Fibroblast of lung (primary cell): ENCODE data around the gene DDI2. TPM values are rescaled to one million over a fixed set of nuclear protein-coding genes. Genes with fewer than 3 reads are reported as not detected.

Experiments
- DNase-seq, 2 donors: peaks; one replicate each; pipeline versions ENCODE4 v3.0.0 to v3.0.0-alpha.2; 2010; ENCODE audit warnings: low read depth in 2 of 2
- H2AFZ ChIP-seq: 2 replicates; pipeline ENCODE4 v1.5.1; 2012; ENCODE audit warnings: low read length, control low read depth, inconsistent platforms
- H3K27ac ChIP-seq: 2 replicates; pipeline ENCODE4 v1.5.1; 2011; ENCODE audit warnings: low read length, control low read depth; ENCODE audit not compliant: insufficient read depth
- H3K27me3 ChIP-seq: 2 replicates; pipeline ENCODE4 v1.5.1; 2011; ENCODE audit warnings: mild to moderate bottlenecking, low read length; ENCODE audit not compliant: control insufficient read depth, insufficient read depth
- H3K36me3 ChIP-seq: 2 replicates; pipeline ENCODE4 v1.5.1; 2011; ENCODE audit warnings: low read length; ENCODE audit not compliant: control insufficient read depth, insufficient read depth
- H3K4me1 ChIP-seq: 2 replicates; pipeline ENCODE4 v1.5.1; 2011; ENCODE audit warnings: low read length; ENCODE audit not compliant: control insufficient read depth, insufficient read depth; ENCODE audit errors: extremely low read depth
- H3K4me2 ChIP-seq: 2 replicates; pipeline ENCODE4 v1.5.1; 2011; ENCODE audit warnings: low read length, control low read depth; ENCODE audit not compliant: insufficient read depth; ENCODE audit errors: extremely low read depth
- H3K4me3 ChIP-seq, 4 experiments: fragments of 200-600 bp in 1 of 4; sonication (generic) in 1 of 4; replicated peaks in 1 of 4; 2 replicates each; pipeline ENCODE4 v1.5.1; 2011 to 2016; ENCODE audit warnings: low read length in 4 of 4, low read depth in 3 of 4, mild to moderate bottlenecking in 3 of 4, control low read depth in 2 of 4, inconsistent platforms in 1 of 4, mixed read lengths in 1 of 4; ENCODE audit not compliant: insufficient read depth in 1 of 4; ENCODE audit errors: control extremely low read depth in 1 of 4
- H3K79me2 ChIP-seq: 2 replicates; pipeline ENCODE4 v1.5.1; 2012; ENCODE audit warnings: mild to moderate bottlenecking, low read length, inconsistent platforms; ENCODE audit not compliant: control insufficient read depth, insufficient read depth
- H3K9ac ChIP-seq: 2 replicates; pipeline ENCODE4 v1.5.1; 2011; ENCODE audit warnings: mild to moderate bottlenecking, low read length, control low read depth; ENCODE audit not compliant: insufficient read depth
- H3K9me3 ChIP-seq: 2 replicates; pipeline ENCODE4 v1.5.1; 2012; ENCODE audit warnings: low read depth, low read length; ENCODE audit not compliant: control insufficient read depth, insufficient read depth
- H4K20me1 ChIP-seq: 2 replicates; pipeline ENCODE4 v1.5.1; 2011; ENCODE audit warnings: low read length; ENCODE audit not compliant: control insufficient read depth, insufficient read depth; ENCODE audit errors: extremely low read depth
- CTCF ChIP-seq, 2 donors: IDR thresholded peaks in 1 of 2; conservative IDR thresholded peaks in 1 of 2; 1 replicate in 1 of 2; 2 replicates in 1 of 2; pipeline ENCODE4 v1.5.1; 2011 to 2012; ENCODE audit warnings: low read length in 2 of 2, control low read depth in 1 of 2, inconsistent platforms in 1 of 2, low read depth in 1 of 2, mild to moderate bottlenecking in 1 of 2
- EZH2 ChIP-seq: IDR thresholded peaks from 2 replicates; pipeline ENCODE4 v1.5.1; 2012; ENCODE audit warnings: low read length, control low read depth, mild to moderate bottlenecking; ENCODE audit errors: missing control alignments
- polyA plus RNA-seq, 2 donors: library from polyadenylated mRNA; depleted of rRNA in 1 of 2; stranded (reverse) in 1 of 2; unstranded in 1 of 2; fragments of >200 nt; gene quantifications; 2 replicates each; pipeline ENCODE4 v1.2.1, GENCODE V29; 2011 to 2012; ENCODE audit warnings: missing spikeins in 1 of 2
- total RNA-seq: library from RNA; depleted of rRNA; stranded (reverse); fragments of >200 nt; gene quantifications from 2 replicates; pipeline ENCODE4 v1.2.1, GENCODE V29; 2014

The DDI2 gene
- total and polyA plus RNA-seq, 2 donors (not counting 1 experiment from before 2014, with no cell fraction given), result 9.3 to 11.7 TPM

GRCh38 chr1:15717418-15718125 is 100.3 kb downstream of the DDI2 start:
- Histone ChIP-seq H3K27me3 (no peaks in the 10 kb centered on the region), H3K4me2 (no peak overlapping the region), H3K4me1 (peaks cover 6% of the 10 kb centered on the region), H3K9ac (no peak overlapping the region), H3K4me3 (no peak overlapping the region), H3K79me2 (peaks cover 4% of the 10 kb centered on the region), H3K27ac (no peak overlapping the region), H4K20me1 (no peaks in the 10 kb centered on the region), H3K9me3 (no peaks in the 10 kb centered on the region), H2AFZ (no peak overlapping the region), H3K36me3 (peaks cover 21% of the 10 kb centered on the region)
- no peak for TF ChIP-seq EZH2
- TF ChIP-seq CTCF (conservative IDR thresholded peaks at IDR 0.05 in 1 of 2, IDR thresholded peaks at IDR 0.05 in 1 of 2; ENCODE audit: low read depth in 1 of 2, low read length in 2 of 2), result no peak
- DNase-seq, result peak in 1 of 2 donors; percentile 19

- peaks cover 2% of the 10 kb centered on the region for H3K79me2 ChIP-seq
- no peaks in the 10 kb centered on the region for H4K20me1 ChIP-seq
- peaks cover 6% of the 10 kb centered on the region for H3K4me1 ChIP-seq
- DNase-seq, result no peak
- peaks cover 23% of the 10 kb centered on the region for H3K36me3 ChIP-seq
- TF ChIP-seq EZH2 (no peak), CTCF (conservative IDR thresholded peaks at IDR 0.05 in 1 of 2, IDR thresholded peaks at IDR 0.05 in 1 of 2; ENCODE audit: low read depth in 1 of 2, low read length in 2 of 2) (no peak)
- H3K4me2 ChIP-seq, result no peak overlapping the region
- H3K9ac ChIP-seq, result no peak overlapping the region
- H3K27me3 ChIP-seq, result no peaks in the 10 kb centered on the region
- no peak overlapping the region for H2AFZ ChIP-seq
- no peak overlapping the region for H3K4me3 ChIP-seq
- no peak overlapping the region for H3K27ac ChIP-seq
- no peaks in the 10 kb centered on the region for H3K9me3 ChIP-seq
Observed at GRCh38 chr1:15718199-15718601, 100.9 kb downstream of the DDI2 start.

Other genes starting within 250 kb of the DDI2 start
- gene EFHD2, start 207.6 kb upstream of the DDI2 start, total RNA-seq, result 14.1 and 14.9 TPM in 2 replicates
- gene EFHD2, start 207.6 kb upstream of the DDI2 start, polyA plus RNA-seq, result 23.5 and 33.7 TPM in 2 replicates
- not detected in 2 replicates for gene CTRC, start 179.0 kb upstream of the DDI2 start, total RNA-seq
- gene CTRC, start 179.0 kb upstream of the DDI2 start, polyA plus RNA-seq, result not detected in 2 replicates
- gene CELA2A, start 160.7 kb upstream of the DDI2 start, total RNA-seq, result not detected in 2 replicates
- not detected in 2 replicates for gene CELA2A, start 160.7 kb upstream of the DDI2 start, polyA plus RNA-seq
- not detected in 2 replicates for gene CELA2B, start 141.4 kb upstream of the DDI2 start, total RNA-seq
- gene CELA2B, start 141.4 kb upstream of the DDI2 start, polyA plus RNA-seq, result not detected in 2 replicates
- gene CASP9, start 93.2 kb upstream of the DDI2 start, total RNA-seq, result 4.1 and 5.6 TPM in 2 replicates
- gene CASP9, start 93.2 kb upstream of the DDI2 start, polyA plus RNA-seq, result 6.4 and 8.3 TPM in 2 replicates
- 14.9 and 18.8 TPM in 2 replicates for gene DNAJC16, start 90.6 kb upstream of the DDI2 start, total RNA-seq
- gene DNAJC16, start 90.6 kb upstream of the DDI2 start, polyA plus RNA-seq, result 15.3 and 18.9 TPM in 2 replicates
- gene AGMAT, start 32.4 kb upstream of the DDI2 start, total RNA-seq, result 1.0 and 1.2 TPM in 2 replicates
- 0.52 and 0.53 TPM in 2 replicates for gene AGMAT, start 32.4 kb upstream of the DDI2 start, polyA plus RNA-seq
- gene PLEKHM2, start 66.9 kb downstream of the DDI2 start, total RNA-seq, result 79.4 and 94.6 TPM in 2 replicates
- gene PLEKHM2, start 66.9 kb downstream of the DDI2 start, polyA plus RNA-seq, result 27.3 and 32.3 TPM in 2 replicates
- 0.77 and 0.83 TPM in 2 replicates for gene SLC25A34, start 118.8 kb downstream of the DDI2 start, total RNA-seq
- 0.23 and 0.35 TPM in 2 replicates for gene SLC25A34, start 118.8 kb downstream of the DDI2 start, polyA plus RNA-seq
- not detected in 2 replicates for gene TMEM82, start 125.0 kb downstream of the DDI2 start, total RNA-seq
- gene TMEM82, start 125.0 kb downstream of the DDI2 start, polyA plus RNA-seq, result not detected in 2 replicates
- gene FBLIM1, start 141.3 kb downstream of the DDI2 start, total RNA-seq, result 17.3 and 27.7 TPM in 2 replicates
- gene FBLIM1, start 141.3 kb downstream of the DDI2 start, polyA plus RNA-seq, result 35.8 and 86.2 TPM in 2 replicates
- gene UQCRHL, start 190.2 kb downstream of the DDI2 start, total RNA-seq, result 4.4 and 7.8 TPM in 2 replicates
- 1.3 and 2.7 TPM in 2 replicates for gene UQCRHL, start 190.2 kb downstream of the DDI2 start, polyA plus RNA-seq
- 11.0 and 11.9 TPM in 2 replicates for gene SPEN, start 230.2 kb downstream of the DDI2 start, total RNA-seq
- gene SPEN, start 230.2 kb downstream of the DDI2 start, polyA plus RNA-seq, result 3.8 and 5.1 TPM in 2 replicates